ENCODE results near the gene CTSZ. TPM values are rescaled to one million over a fixed set of nuclear protein-coding genes. Genes with fewer than 3 reads are reported as not detected.

Gene CTSZ
- total RNA-seq, 4 donors from 2014 or later: 152 to 256 (median 212) TPM

DNA sequence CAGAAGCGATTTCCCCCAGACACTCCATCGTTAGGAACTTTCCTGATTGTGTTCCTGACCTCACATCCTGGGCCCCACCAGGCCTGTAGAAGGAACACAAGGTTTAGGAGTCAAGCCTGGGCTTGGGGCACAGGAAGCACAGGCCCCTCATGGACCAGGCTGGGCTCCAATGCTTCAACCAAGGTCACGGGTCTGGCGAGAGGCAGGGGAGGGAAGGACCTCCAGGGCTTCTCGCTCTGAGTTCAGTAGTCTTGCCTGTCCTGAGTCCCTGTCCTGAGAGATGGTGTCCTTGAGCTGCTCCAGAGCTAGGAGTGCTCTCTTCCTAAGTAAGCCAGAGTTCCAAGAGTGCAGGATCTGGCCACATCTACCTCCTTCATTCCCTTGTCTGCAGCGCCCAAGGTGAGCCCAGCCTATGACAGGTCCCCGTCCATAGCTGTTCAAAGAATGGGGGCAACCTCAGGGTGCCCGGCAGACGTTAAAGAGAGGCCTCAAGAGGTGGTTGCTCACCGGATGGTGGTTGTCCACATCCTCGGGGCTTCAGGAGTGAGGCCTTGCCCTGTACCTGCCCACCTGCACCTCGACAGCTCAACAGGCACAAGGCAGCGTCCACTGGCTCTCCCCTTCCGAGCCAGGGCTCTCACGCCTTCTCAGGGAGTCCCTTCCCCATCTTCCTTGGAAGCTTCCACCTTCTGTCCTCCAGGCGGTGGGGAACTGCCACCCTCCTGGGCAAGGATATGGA, 10.6 kb upstream of the CTSZ start:
- Histone ChIP-seq H3K4me1 (no peaks in the 10 kb centered on the region), H3K27me3 (no peaks in the 10 kb centered on the region), H3K4me3 (replicated peaks in 1 of 3) (no peak overlapping the region), H3K27ac (no peak overlapping the region), H3K36me3 (peaks cover 0 to 7% of the 10 kb centered on the region in 2 donors), H3K9me3 (no peaks in the 10 kb centered on the region)
- TF ChIP-seq CTCF (IDR thresholded peaks at IDR 0.05): no peak
- no peak for TF ChIP-seq POLR2A (IDR thresholded peaks at IDR 0.05)
- WGBS, 2 donors: 90 to 91% methylated on average over 13 to 16 of the region's 16 CpGs
- intact Hi-C loops (cut with DNase I): no loop called here
- no peak for DNase-seq

DNA sequence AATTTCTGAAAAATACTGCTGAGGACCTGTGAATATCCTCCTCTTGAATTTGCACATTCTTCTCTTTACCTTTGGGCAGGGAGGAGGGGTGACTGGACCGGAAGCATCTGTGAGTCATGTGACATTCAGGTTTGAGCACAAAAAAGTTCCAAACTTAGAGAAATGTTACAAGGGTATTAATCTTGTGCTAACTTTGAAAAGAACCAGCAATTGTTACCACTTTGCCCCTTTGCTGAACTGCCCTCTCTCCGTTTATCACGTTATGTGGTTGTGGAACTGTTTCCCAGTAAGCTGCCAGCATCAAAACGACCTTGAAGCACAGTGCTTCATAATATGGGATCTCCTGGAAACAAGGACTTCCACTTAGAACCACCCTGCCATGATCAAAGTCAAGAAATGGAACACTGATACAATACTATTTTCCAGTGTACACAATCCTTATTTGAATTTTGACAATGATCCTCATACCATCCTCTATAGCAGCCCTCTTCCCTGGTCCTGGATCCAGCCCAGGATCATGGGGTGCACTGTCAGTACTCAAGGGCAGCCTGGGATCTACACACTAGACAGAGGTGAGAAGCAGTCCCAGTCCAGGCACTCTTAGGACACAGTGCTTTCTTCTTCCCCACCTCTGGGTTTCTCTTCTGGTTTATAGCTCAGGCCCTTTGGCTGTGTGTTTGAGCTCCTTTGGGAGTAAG, 9.9 kb upstream of the CTSZ start:
- Histone ChIP-seq H3K9me3 (no peaks in the 10 kb centered on the region), H3K27me3 (no peaks in the 10 kb centered on the region), H3K27ac (no peak overlapping the region), H3K4me3 (replicated peaks in 1 of 3) (no peak overlapping the region), H3K4me1 (no peaks in the 10 kb centered on the region), H3K36me3 (no peaks in the 10 kb centered on the region)
- TF ChIP-seq POLR2A (IDR thresholded peaks at IDR 0.05) (no peak), CTCF (IDR thresholded peaks at IDR 0.05) (no peak)
- intact Hi-C loops (cut with DNase I): no loop called here
- WGBS, 2 donors: 57 to 70% methylated on average over 4 of the region's 4 CpGs
- no peak for DNase-seq

- intact Hi-C loops (cut with DNase I): no loop called here
- H3K9me3 ChIP-seq: no peaks in the 10 kb centered on the region
- no peaks in the 10 kb centered on the region for H3K27me3 ChIP-seq
- no peaks in the 10 kb centered on the region for H3K36me3 ChIP-seq
- TF ChIP-seq POLR2A (IDR thresholded peaks at IDR 0.05): no peak
- TF ChIP-seq CTCF (IDR thresholded peaks at IDR 0.05): no peak
- DNase-seq: no peak
- no peak overlapping the region for H3K27ac ChIP-seq
- 75 to 84% methylated on average over 16 of the region's 16 CpGs for WGBS, 2 donors
- no peaks in the 10 kb centered on the region for H3K4me1 ChIP-seq
- no peak overlapping the region for H3K4me3 ChIP-seq (replicated peaks in 1 of 3)
Measured at GRCh38 chr20:59015812-59016711, 9.0 kb upstream of the CTSZ start.

DNA sequence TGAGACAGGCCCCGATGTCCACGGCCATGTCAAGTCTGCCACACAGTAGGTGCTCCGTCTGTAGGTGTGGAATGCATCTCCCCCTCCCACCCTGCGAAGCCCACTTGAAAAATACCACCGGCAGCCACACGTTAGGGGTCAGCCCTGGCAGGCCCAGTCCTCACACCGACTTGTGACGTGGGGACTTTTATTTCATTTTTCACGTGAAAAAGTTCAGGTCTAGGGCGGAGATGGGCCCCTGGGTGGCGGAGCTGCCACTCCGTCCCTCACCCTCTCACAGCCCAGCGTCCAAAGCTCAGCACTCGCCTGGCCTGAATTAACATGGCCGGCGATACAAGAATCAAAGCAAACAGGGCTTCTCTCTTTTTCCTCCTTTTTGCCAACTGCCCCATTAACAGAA, 8.4 kb upstream of the CTSZ start:
- intact Hi-C loops (cut with DNase I): no loop called here
- H3K36me3 ChIP-seq: no peaks in the 10 kb centered on the region
- no peak for TF ChIP-seq POLR2A (IDR thresholded peaks at IDR 0.05)
- TF ChIP-seq CTCF (IDR thresholded peaks at IDR 0.05): no peak
- H3K4me1 ChIP-seq: peaks cover 3 to 6% of the 10 kb centered on the region in 2 donors
- no peaks in the 10 kb centered on the region for H3K9me3 ChIP-seq
- H3K4me3 ChIP-seq (replicated peaks in 1 of 3): no peak overlapping the region
- WGBS, 2 donors: 88% methylated on average over 16 of the region's 16 CpGs
- no peak overlapping the region for H3K27ac ChIP-seq
- no peaks in the 10 kb centered on the region for H3K27me3 ChIP-seq
- no peak for DNase-seq
